Measurements from ENCODE around the gene TERF2IP. TPM values are rescaled to one million over a fixed set of nuclear protein-coding genes. Genes with fewer than 3 reads are reported as not detected.

The TERF2IP gene
- total RNA-seq, 2 donors from 2014 or later: 89.7 to 116 TPM

- DNase-seq (ENCODE audit: low spot score): no peak
- TF ChIP-seq POLR2AphosphoS5 (IDR thresholded peaks at IDR 0.05): no peak
- no peak for TF ChIP-seq POLR2A (IDR thresholded peaks at IDR 0.05)
- TF ChIP-seq CTCF (IDR thresholded peaks at IDR 0.05): no peak
- intact Hi-C loops (cut with DNase I): no loop called here
Observed at GRCh38 chr16:75687361-75687760, 39.8 kb downstream of the TERF2IP start.

GRCh38 chr16:75695708-75696107, 48.1 kb downstream of the TERF2IP start:
- no peak for TF ChIP-seq CTCF (IDR thresholded peaks at IDR 0.05)
- intact Hi-C loops (cut with DNase I): no loop called here
- H3K4me3 ChIP-seq: no peak overlapping the region
- H3K4me1 ChIP-seq (replicated peaks): no peaks in the 10 kb centered on the region
- no peak for DNase-seq (ENCODE audit: low spot score)
- no peaks in the 10 kb centered on the region for H3K27me3 ChIP-seq (replicated peaks; ENCODE audit: insufficient read depth)
- H3K9me3 ChIP-seq: no peaks in the 10 kb centered on the region
- H3K36me3 ChIP-seq: no peaks in the 10 kb centered on the region
- H3K27ac ChIP-seq: no peak overlapping the region
- WGBS: 82% methylated on average over 6 of the region's 6 CpGs

More at GRCh38 chr16:75687361-75687760, 39.8 kb downstream of the TERF2IP start:
- no peak overlapping the region for H3K4me3 ChIP-seq
- no peaks in the 10 kb centered on the region for H3K27me3 ChIP-seq (replicated peaks; ENCODE audit: insufficient read depth)
- H3K36me3 ChIP-seq: no peaks in the 10 kb centered on the region
- H3K27ac ChIP-seq: no peak overlapping the region
- no peaks in the 10 kb centered on the region for H3K4me1 ChIP-seq (replicated peaks)
- no peaks in the 10 kb centered on the region for H3K9me3 ChIP-seq

GRCh38 chr16:75697571-75697970, 50.0 kb downstream of the TERF2IP start:
- 91% methylated on average over 5 of the region's 5 CpGs for WGBS
- DNase-seq (ENCODE audit: low spot score): no peak
- Histone ChIP-seq H3K4me1 (replicated peaks) (no peaks in the 10 kb centered on the region), H3K27me3 (replicated peaks; ENCODE audit: insufficient read depth) (no peaks in the 10 kb centered on the region), H3K9me3 (no peaks in the 10 kb centered on the region), H3K27ac (no peak overlapping the region), H3K4me3 (no peak overlapping the region), H3K36me3 (no peaks in the 10 kb centered on the region)
- intact Hi-C loops (cut with DNase I): no loop called here
- no peak for TF ChIP-seq POLR2AphosphoS5 (IDR thresholded peaks at IDR 0.05)
- no peak for TF ChIP-seq POLR2A (IDR thresholded peaks at IDR 0.05)
- TF ChIP-seq CTCF (IDR thresholded peaks at IDR 0.05): no peak

- 93% methylated on average over 5 of the region's 5 CpGs for WGBS
- Histone ChIP-seq H3K36me3 (no peaks in the 10 kb centered on the region), H3K4me3 (no peak within 1 kb of the TSS), H3K9me3 (no peaks in the 10 kb centered on the region), H3K27me3 (replicated peaks; ENCODE audit: insufficient read depth) (no peaks in the 10 kb centered on the region), H3K4me1 (replicated peaks) (no peaks in the 10 kb centered on the region), H3K27ac (no peak within 1 kb of the TSS)
- TF ChIP-seq CTCF (IDR thresholded peaks at IDR 0.05) (no peak), POLR2AphosphoS5 (IDR thresholded peaks at IDR 0.05) (no peak), POLR2A (IDR thresholded peaks at IDR 0.05) (no peak)
- intact Hi-C loops (cut with DNase I): no loop called here
- no peak for DNase-seq (ENCODE audit: low spot score)
Observed at GRCh38 chr16:75701361-75701760, 53.8 kb downstream of the TERF2IP start, which contains the start of gene DUXB. DUXB (minus strand) TSS chr16:75701461; CDS start chr16:75701418, 43 bp downstream.

GRCh38 chr16:75702242-75702641, 54.7 kb downstream of the TERF2IP start:
- Histone ChIP-seq H3K9me3 (no peaks in the 10 kb centered on the region), H3K4me1 (replicated peaks) (no peaks in the 10 kb centered on the region), H3K27ac (no peak overlapping the region), H3K27me3 (replicated peaks; ENCODE audit: insufficient read depth) (no peaks in the 10 kb centered on the region), H3K36me3 (no peaks in the 10 kb centered on the region), H3K4me3 (no peak overlapping the region)
- no peak for DNase-seq (ENCODE audit: low spot score)
- 75% methylated on average over 2 of the region's 2 CpGs for WGBS
- TF ChIP-seq CTCF (IDR thresholded peaks at IDR 0.05) (no peak), POLR2AphosphoS5 (IDR thresholded peaks at IDR 0.05) (no peak), POLR2A (IDR thresholded peaks at IDR 0.05) (no peak)
- intact Hi-C loops (cut with DNase I): no loop called here
